A549 (cell line): ENCODE measurements around the gene PTGER1. TPM values are rescaled to one million over a fixed set of nuclear protein-coding genes. Genes with fewer than 3 reads are reported as not detected.

ENCODE experiments used
- ATAC-seq, 2 experiments: fragments of 200-7000 bp in 1 of 2; fragments of >200 bp in 1 of 2; cut with Nextera tagmentation in 1 of 2; cut with Tn5 transposase in 1 of 2; 3 replicates each; pipeline versions ENCODE4 v1.8.0 to v1.9.1; 2018 to 2020; ENCODE audit warnings: mild to moderate bottlenecking in 1 of 2, moderate library complexity in 1 of 2
- CTCF ChIA-PET: fragments of 300-600 bp; sonication (Branson Sonifier 250); formaldehyde crosslinking; extraction: SDS; loops from one replicate; lab custom pipeline; 2021; ENCODE audit warnings: antibody characterized with exemption, inconsistent platforms; lab: Yijun Ruan, JAX
- POLR2A ChIA-PET: fragments of 350-600 bp; formaldehyde crosslinking; extraction: SDS; loops from one replicate; lab custom pipeline; 2021; ENCODE audit warnings: antibody characterized with exemption, inconsistent platforms; lab: Yijun Ruan, JAX
- DNase-seq, 2 experiments: peaks; one replicate each; pipeline versions ENCODE4 v3.0.0 to v3.0.0-alpha.2; 2011 to 2016; ENCODE audit warnings: low read depth in 1 of 2, low spot score in 1 of 2
- FAIRE-seq: peaks from 2 replicates; lab custom pipeline; 2011; peaks lifted over from hg19 to GRCh38; lab: Jason Lieb, UNC
- H3K27ac ChIP-seq, 2 experiments: fragments of >200 bp; sonication (Bioruptor Twin); formaldehyde crosslinking; 3 replicates each; pipeline ENCODE4 v1.5.1; 2016 to 2017
- H3K4me1 ChIP-seq: fragments of >200 bp; sonication (Bioruptor Twin); formaldehyde crosslinking; 3 replicates; pipeline ENCODE4 v1.6.1; 2016
- H3K4me2 ChIP-seq: fragments of >200 bp; sonication (Bioruptor Twin); formaldehyde crosslinking; 3 replicates; pipeline ENCODE4 v1.6.1; 2016
- H3K4me3 ChIP-seq: fragments of >200 bp; sonication (Bioruptor Twin); formaldehyde crosslinking; 3 replicates; pipeline ENCODE4 v1.5.1; 2016
- H3K9me3 ChIP-seq: fragments of >200 bp; sonication (Bioruptor Twin); formaldehyde crosslinking; 3 replicates; pipeline ENCODE4 v1.6.1; 2016
- CBX2 ChIP-seq: fragments of 200-600 bp; sonication (generic); IDR thresholded peaks from 2 replicates; pipeline ENCODE4 v1.6.1; 2016; ENCODE audit warnings: low read depth, mild to moderate bottlenecking, borderline replicate concordance
- CEBPB ChIP-seq, 2 experiments: fragments of >200 bp in 1 of 2; sonication (Bioruptor Twin) in 1 of 2; formaldehyde crosslinking in 1 of 2; IDR thresholded peaks; 2 replicates each; pipeline ENCODE4 v1.6.1; 2012 to 2016
- CHD4 ChIP-seq: fragments of 200-600 bp; sonication (generic); IDR thresholded peaks from 2 replicates; pipeline ENCODE4 v1.6.1; 2016; ENCODE audit warnings: antibody characterized with exemption, mild to moderate bottlenecking, borderline replicate concordance
- CTCF ChIP-seq: fragments of >200 bp; sonication (Bioruptor Twin); formaldehyde crosslinking; IDR thresholded peaks from 3 replicates; pipeline ENCODE4 v1.5.1; 2016
- E2F6 ChIP-seq: IDR thresholded peaks from 2 replicates; pipeline ENCODE4 v1.6.1; 2012; ENCODE audit warnings: low read depth, borderline replicate concordance
- FOSB ChIP-seq: fragments of 250-450 bp; sonication (Bioruptor Pico); IDR thresholded peaks from 2 replicates; pipeline ENCODE4 v1.5.0; 2020; ENCODE audit warnings: mild to moderate bottlenecking, moderate library complexity
- GATA3 ChIP-seq: IDR thresholded peaks from 2 replicates; pipeline ENCODE4 v1.6.1; 2012; ENCODE audit warnings: borderline replicate concordance
- HOXB5 ChIP-seq: fragments of 250-450 bp; sonication (Bioruptor Pico); IDR thresholded peaks from 2 replicates; pipeline ENCODE4 v1.5.0; 2020; ENCODE audit warnings: mild to moderate bottlenecking, moderate library complexity
- JUN ChIP-seq, 2 experiments: fragments of >200 bp; sonication (Bioruptor Twin); formaldehyde crosslinking; IDR thresholded peaks; 2 replicates in 1 of 2; 3 replicates in 1 of 2; pipeline ENCODE4 v1.6.1; 2016 to 2017
- MAX ChIP-seq: IDR thresholded peaks from 2 replicates; pipeline ENCODE4 v1.6.1; 2012
- NR3C1 ChIP-seq: fragments of >200 bp; sonication (Bioruptor Twin); formaldehyde crosslinking; IDR thresholded peaks from 3 replicates; pipeline ENCODE4 v1.6.1; 2017
- PBX3 ChIP-seq: IDR thresholded peaks from 2 replicates; pipeline ENCODE4 v1.6.1; 2012
- PHF8 ChIP-seq: fragments of 200-600 bp; sonication (generic); IDR thresholded peaks from 2 replicates; pipeline ENCODE4 v1.6.1; 2016; ENCODE audit warnings: low read depth, mild to moderate bottlenecking, antibody characterized with exemption, moderate library complexity, borderline replicate concordance
- POLR2A ChIP-seq: IDR thresholded peaks from 2 replicates; pipeline ENCODE4 v1.6.1; 2012; ENCODE audit warnings: mild to moderate bottlenecking, low read length
- RARB ChIP-seq: fragments of 250-450 bp; sonication (Bioruptor Pico); IDR thresholded peaks from 2 replicates; pipeline ENCODE4 v1.8.0; 2021; ENCODE audit warnings: mild to moderate bottlenecking, moderate library complexity
- SREBF2 ChIP-seq: fragments of 450-650 bp; IDR thresholded peaks from 2 replicates; pipeline ENCODE4 v1.6.1; 2014; ENCODE audit warnings: mild to moderate bottlenecking, moderate library complexity
- TFCP2L1 ChIP-seq: fragments of 250-450 bp; sonication (Bioruptor Pico); IDR thresholded peaks from 2 replicates; pipeline ENCODE4 v1.5.0; 2021; ENCODE audit warnings: mild to moderate bottlenecking
- TP53 ChIP-seq: fragments of 250-450 bp; sonication (Bioruptor Pico); IDR thresholded peaks from 2 replicates; pipeline ENCODE4 v1.5.0; 2021; ENCODE audit warnings: mild to moderate bottlenecking, moderate library complexity
- WGBS: methylation state at CpG from one replicate; pipeline ENCODE4 v1.1.6; 2017; ENCODE audit errors: missing lambda C conversion rate; 5-methylcytosine and 5-hydroxymethylcytosine counted together
- polyA plus RNA-seq, 4 experiments: library from polyadenylated mRNA; depleted of rRNA in 3 of 4; stranded (reverse); fragments of >200 nt; fragmentation: RNase III in 1 of 4; extraction: RNeasy Plus Mini Kit Qiagen cat#74134 plus additional on column Dnase treatment in 1 of 4; gene quantifications; 2 replicates in 3 of 4; 3 replicates in 1 of 4; pipeline ENCODE4 v1.2.3, GENCODE V29; 2011 to 2017
- TF ChIP-seq, protein P1 (sequence below): fragments of >200 bp; sonication (Bioruptor Twin); formaldehyde crosslinking; IDR thresholded peaks from 3 replicates; pipeline ENCODE4 v1.6.1; 2016
- TF ChIP-seq, protein P2 (sequence below): fragments of 250-450 bp; sonication (Bioruptor Pico); IDR thresholded peaks from 2 replicates; pipeline ENCODE4 v1.5.0; 2021; ENCODE audit warnings: mild to moderate bottlenecking, moderate library complexity, borderline replicate concordance

The PTGER1 gene
- polyA plus RNA-seq, 2 of the 4 experiments (the other 2 are of a cell fraction): 0.06 to 0.17 TPM

GRCh38 chr19:14517840-14518505, 42.8 kb upstream of the PTGER1 start, which contains the start of gene DNAJB1:
Gene DNAJB1 (minus strand): TSS chr19:14518397. CDS start chr19:14518349, 48 bp downstream.
- no peak for FAIRE-seq
- peaks cover 66% of the 10 kb centered on the region for H3K4me1 ChIP-seq
- peak; percentile 64 to 75 for DNase-seq

DNA sequence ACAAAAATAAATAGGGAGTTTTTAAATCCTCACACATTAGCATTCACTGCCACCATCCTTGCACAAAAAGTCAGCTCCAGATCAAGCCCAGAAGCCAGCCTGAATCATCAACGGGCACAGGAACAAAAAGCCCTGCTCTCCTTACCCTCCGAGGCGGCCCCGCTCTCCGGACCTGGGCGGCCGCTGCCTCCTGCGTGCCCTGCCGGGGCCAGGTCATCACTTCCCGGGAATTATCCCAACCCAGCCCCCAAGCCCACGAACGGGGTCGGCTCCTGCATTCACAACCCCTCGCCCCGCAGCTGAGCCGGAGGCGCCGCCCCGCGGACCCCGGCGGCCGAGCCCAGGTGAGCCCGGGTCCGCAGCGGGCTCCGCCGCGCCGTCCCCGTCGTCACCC, 42.3 kb upstream of the PTGER1 start:
- Histone ChIP-seq H3K9me3 (no peaks in the 10 kb centered on the region), H3K27ac (peak overlapping the region; percentile 99 to 100), H3K4me1 (peaks cover 70% of the 10 kb centered on the region), H3K4me2 (peak overlapping the region; percentile 93), H3K4me3 (peak overlapping the region; percentile 100)
- ChIA-PET CTCF (interaction anchor here (0.7 to 3.5 kb wide), 2 partner anchors 12 to 26 kb away, joined by 3 to 17 read pairs; no protein-coding TSS in a partner anchor), POLR2A (interaction anchor here (1.4 to 3.2 kb wide), 5 partner anchors 10 to 21 kb away, joined by 4 to 112 read pairs (median 11); partner anchors contain the start of gene GIPC1)
- no peak for ATAC-seq
- 0% methylated on average over 2 of the region's 32 CpGs for WGBS
- no peak for DNase-seq
- FAIRE-seq: no peak
- TF ChIP-seq CEBPB (IDR thresholded peaks at IDR 0.05): no peak
- no peak for TF ChIP-seq SREBF2
- no peak for TF ChIP-seq CTCF
- no peak for TF ChIP-seq CHD4

More at GRCh38 chr19:14517840-14518505, 42.8 kb upstream of the PTGER1 start, which contains the start of gene DNAJB1:
- H3K4me2 ChIP-seq: peak within 1 kb of the TSS; percentile 93
- ChIA-PET CTCF (interaction anchor here (0.7 to 3.5 kb wide), 4 partner anchors 11 to 38 kb away, joined by 3 to 17 read pairs (median 3); no protein-coding TSS in a partner anchor), POLR2A (interaction anchor here (0.6 to 3.2 kb wide), 9 partner anchors 9 to 381 kb away, joined by 3 to 112 read pairs (median 7); partner anchors contain the start of gene GIPC1)
- H3K27ac ChIP-seq: peak within 1 kb of the TSS; percentile 99 to 100
- peak within 1 kb of the TSS; percentile 100 for H3K4me3 ChIP-seq
- TF ChIP-seq NR3C1: no peak
- TF ChIP-seq POLR2A: peak; percentile 99
- peak; percentile 74; the same call in 1 of the 2 replicates for TF ChIP-seq PBX3
- no peak for TF ChIP-seq CBX2
- TF ChIP-seq RARB (CRISPR knock-in tag): 0 out of 2 replicates have a peak, but pooled peaks have one; percentile 60
- TF ChIP-seq, protein P1, sequence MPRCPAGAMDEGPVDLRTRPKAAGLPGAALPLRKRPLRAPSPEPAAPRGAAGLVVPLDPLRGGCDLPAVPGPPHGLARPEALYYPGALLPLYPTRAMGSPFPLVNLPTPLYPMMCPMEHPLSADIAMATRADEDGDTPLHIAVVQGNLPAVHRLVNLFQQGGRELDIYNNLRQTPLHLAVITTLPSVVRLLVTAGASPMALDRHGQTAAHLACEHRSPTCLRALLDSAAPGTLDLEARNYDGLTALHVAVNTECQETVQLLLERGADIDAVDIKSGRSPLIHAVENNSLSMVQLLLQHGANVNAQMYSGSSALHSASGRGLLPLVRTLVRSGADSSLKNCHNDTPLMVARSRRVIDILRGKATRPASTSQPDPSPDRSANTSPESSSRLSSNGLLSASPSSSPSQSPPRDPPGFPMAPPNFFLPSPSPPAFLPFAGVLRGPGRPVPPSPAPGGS: peak; percentile 88; the same call in 2 of the 3 replicates
- peak; percentile 67 to 93; a peak in 4 of 5 replicates for TF ChIP-seq JUN (IDR thresholded peaks at IDR 0.05)
- TF ChIP-seq TP53: peak; percentile 81; the same call in 1 of the 2 replicates
- TF ChIP-seq PHF8: peak; percentile 100
- TF ChIP-seq GATA3: 0 out of 2 replicates have a peak, but pooled peaks have one; percentile 13
- TF ChIP-seq, protein P2, sequence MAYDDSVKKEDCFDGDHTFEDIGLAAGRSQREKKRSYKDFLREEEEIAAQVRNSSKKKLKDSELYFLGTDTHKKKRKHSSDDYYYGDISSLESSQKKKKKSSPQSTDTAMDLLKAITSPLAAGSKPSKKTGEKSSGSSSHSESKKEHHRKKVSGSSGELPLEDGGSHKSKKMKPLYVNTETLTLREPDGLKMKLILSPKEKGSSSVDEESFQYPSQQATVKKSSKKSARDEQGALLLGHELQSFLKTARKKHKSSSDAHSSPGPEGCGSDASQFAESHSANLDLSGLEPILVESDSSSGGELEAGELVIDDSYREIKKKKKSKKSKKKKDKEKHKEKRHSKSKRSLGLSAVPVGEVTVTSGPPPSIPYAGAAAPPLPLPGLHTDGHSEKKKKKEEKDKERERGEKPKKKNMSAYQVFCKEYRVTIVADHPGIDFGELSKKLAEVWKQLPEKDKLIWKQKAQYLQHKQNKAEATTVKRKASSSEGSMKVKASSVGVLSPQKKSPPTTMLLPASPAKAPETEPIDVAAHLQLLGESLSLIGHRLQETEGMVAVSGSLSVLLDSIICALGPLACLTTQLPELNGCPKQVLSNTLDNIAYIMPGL (CRISPR knock-in tag): 0 out of 2 replicates have a peak, but pooled peaks have one; percentile 77
- TF ChIP-seq HOXB5 (CRISPR knock-in tag): peak; percentile 49; the same call in 1 of the 2 replicates
- TF ChIP-seq TFCP2L1 (CRISPR knock-in tag): peak; percentile 83
- 0 out of 2 replicates have a peak, but pooled peaks have one; percentile 29 for TF ChIP-seq E2F6
- TF ChIP-seq MAX: peak; percentile 38; the same call in 1 of the 2 replicates
- TF ChIP-seq FOSB (CRISPR knock-in tag): no peak
- TF ChIP-seq CEBPB (IDR thresholded peaks at IDR 0.05): no peak
- H3K9me3 ChIP-seq: no peaks in the 10 kb centered on the region
- peak; percentile 77 to 79 for ATAC-seq
- WGBS: 6% methylated on average over 19 of the region's 82 CpGs
